Measurements from ENCODE around the gene DPH2.

- TF ChIP-seq CTCF (IDR thresholded peaks at IDR 0.05) (no peak), POLR2AphosphoS5 (IDR thresholded peaks at IDR 0.05) (no peak)
Observed at GRCh38 chr1:44000122-44000665, 30.4 kb downstream of the DPH2 start.

All from breast epithelium (tissue), 3 donors.